Measurements from ENCODE around the gene ZNF543.

The ZNF543 gene

DNA sequence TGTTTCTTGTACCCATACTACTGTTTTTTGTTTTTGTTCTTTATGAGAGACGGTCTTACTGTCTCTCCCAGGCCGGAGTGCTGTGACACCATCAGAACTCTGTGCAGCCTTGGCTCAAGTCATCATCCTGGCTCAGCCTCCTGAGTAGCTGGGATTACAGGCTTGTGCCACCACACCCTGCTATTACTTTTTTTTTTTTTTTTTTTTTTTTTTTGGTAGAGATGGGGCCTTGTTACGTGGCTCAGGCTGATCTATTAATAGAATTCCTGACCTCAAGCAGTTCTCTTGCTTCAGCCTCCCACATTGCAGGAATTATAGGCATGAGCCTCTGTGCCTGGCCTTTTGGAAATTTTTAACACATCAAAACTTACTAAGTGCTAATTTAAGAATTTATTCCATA is 27.9 kb downstream of the ZNF543 start:
- Histone ChIP-seq H3K9me3 (ENCODE audit: insufficient read depth, low read length) (no peaks in the 10 kb centered on the region), H3K4me3 (ENCODE audit: low read length) (no peak overlapping the region), H3K27me3 (ENCODE audit: low read depth, low read length) (no peaks in the 10 kb centered on the region), H3K4me2 (ENCODE audit: low read length) (no peak overlapping the region), H3K4me1 (ENCODE audit: low read length) (peaks cover 16% of the 10 kb centered on the region), H3K79me2 (ENCODE audit: low read length) (peaks cover 21% of the 10 kb centered on the region), H3K36me3 (replicated peaks; ENCODE audit: low read depth, low read length) (peaks cover 3% of the 10 kb centered on the region), H2AFZ (ENCODE audit: low read depth, low read length) (no peak overlapping the region), H3K9ac (ENCODE audit: low read length) (no peak overlapping the region), H3K27ac (ENCODE audit: low read length) (no peak overlapping the region), H4K20me1 (ENCODE audit: insufficient read depth, low read length) (no peaks in the 10 kb centered on the region; the same call in 1 of the 2 replicates)
- TF ChIP-seq EZH2phosphoT487 (IDR thresholded peaks at IDR 0.05; ENCODE audit: low read depth): no peak
- TF ChIP-seq, protein P1, sequence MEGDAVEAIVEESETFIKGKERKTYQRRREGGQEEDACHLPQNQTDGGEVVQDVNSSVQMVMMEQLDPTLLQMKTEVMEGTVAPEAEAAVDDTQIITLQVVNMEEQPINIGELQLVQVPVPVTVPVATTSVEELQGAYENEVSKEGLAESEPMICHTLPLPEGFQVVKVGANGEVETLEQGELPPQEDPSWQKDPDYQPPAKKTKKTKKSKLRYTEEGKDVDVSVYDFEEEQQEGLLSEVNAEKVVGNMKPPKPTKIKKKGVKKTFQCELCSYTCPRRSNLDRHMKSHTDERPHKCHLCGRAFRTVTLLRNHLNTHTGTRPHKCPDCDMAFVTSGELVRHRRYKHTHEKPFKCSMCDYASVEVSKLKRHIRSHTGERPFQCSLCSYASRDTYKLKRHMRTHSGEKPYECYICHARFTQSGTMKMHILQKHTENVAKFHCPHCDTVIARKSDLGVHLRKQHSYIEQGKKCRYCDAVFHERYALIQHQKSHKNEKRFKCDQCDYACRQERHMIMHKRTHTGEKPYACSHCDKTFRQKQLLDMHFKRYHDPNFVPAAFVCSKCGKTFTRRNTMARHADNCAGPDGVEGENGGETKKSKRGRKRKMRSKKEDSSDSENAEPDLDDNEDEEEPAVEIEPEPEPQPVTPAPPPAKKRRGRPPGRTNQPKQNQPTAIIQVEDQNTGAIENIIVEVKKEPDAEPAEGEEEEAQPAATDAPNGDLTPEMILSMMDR (IDR thresholded peaks at IDR 0.05; ENCODE audit: low read depth, low read length): no peak

DNA sequence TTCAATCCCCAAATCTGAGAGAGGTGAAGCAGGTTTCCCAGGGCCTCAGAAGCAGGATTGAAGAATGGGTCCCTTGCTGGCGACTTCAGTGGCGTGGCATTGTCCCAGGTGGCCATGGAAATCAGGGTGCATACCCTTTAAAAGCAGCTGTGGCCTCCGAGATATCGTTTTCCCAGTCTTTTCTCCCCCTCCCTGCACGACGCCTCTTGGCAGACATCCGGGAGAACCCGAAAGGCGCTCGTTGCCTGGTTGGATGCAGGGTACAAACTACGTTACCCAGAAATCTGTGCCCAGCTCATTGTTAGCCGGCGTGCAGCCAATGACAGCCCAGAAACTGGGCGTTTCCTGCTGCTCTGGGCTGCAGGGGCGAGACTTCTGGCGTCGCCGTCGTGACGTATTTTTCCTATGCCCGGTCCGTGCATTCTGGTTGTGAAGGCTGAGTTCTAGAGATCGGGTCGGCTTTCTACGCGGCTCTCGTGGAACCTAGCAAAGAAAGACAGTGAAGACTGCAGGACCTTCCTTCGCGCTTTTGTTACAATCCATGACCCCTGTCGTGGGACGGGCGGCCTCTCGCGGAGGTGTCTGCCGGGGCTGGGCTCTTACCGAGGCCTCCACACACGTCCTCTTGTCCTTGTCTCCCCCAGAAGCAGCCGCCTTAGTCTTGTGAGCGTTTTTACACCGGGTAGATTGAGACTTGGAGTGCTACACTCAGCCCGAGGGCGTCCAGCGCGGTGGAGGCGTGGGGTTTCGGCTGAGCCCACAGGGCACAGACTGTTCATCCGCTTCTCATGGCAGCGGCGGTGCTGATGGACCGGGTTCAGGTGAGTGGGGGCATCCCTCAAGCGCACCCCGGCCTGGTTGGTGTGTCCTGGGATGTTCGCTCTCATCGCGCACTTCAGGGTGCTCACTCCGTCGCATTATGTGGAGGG is 30.9 kb downstream of the ZNF543 start, which contains the start of gene ZNF304:
ZNF304 (plus strand) TSS at position 395 of the 929 bp plus-strand sequence; CDS start at position 789, 394 bp downstream.
- Histone ChIP-seq H3K79me2 (ENCODE audit: low read length) (peaks cover 27% of the 10 kb centered on the region), H3K36me3 (replicated peaks; ENCODE audit: low read depth, low read length) (peaks cover 17% of the 10 kb centered on the region), H3K27ac (ENCODE audit: low read length) (no peak within 1 kb of the TSS), H3K4me1 (ENCODE audit: low read length) (peaks cover 16% of the 10 kb centered on the region), H3K9me3 (ENCODE audit: insufficient read depth, low read length) (no peaks in the 10 kb centered on the region), H3K4me2 (ENCODE audit: low read length) (peak within 1 kb of the TSS; percentile 92), H3K27me3 (ENCODE audit: low read depth, low read length) (no peaks in the 10 kb centered on the region), H3K9ac (ENCODE audit: low read length) (peak within 1 kb of the TSS; percentile 80), H3K4me3 (ENCODE audit: low read length) (peak within 1 kb of the TSS; percentile 93), H4K20me1 (ENCODE audit: insufficient read depth, low read length) (no peaks in the 10 kb centered on the region; the same call in 1 of the 2 replicates), H2AFZ (ENCODE audit: low read depth, low read length) (peak within 1 kb of the TSS; percentile 69)
- TF ChIP-seq, protein P1 (IDR thresholded peaks at IDR 0.05; ENCODE audit: low read depth, low read length): no peak
- TF ChIP-seq EZH2phosphoT487 (IDR thresholded peaks at IDR 0.05; ENCODE audit: low read depth): no peak

DNA sequence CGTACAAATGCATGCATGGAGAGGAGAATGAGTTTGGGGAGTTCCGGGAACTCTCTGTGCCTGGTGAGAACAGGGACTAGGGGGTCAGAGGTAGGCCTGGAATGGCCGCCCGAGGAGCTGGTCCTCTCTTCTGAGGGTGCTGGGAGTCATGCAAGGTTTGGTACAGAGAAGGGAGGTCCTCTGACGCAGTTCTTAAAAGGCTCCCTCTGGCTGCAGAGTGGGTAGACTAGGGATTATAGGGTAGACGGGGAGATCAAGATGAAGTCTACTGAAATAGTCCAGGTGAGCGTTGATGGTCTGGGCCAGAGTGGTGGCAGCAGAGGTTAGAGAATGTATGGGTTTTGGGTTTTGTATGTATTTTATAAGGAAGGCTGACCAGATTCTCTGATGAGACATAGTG is 31.6 kb downstream of the ZNF543 start:
- Histone ChIP-seq H3K4me3 (ENCODE audit: low read length) (peak overlapping the region; percentile 93), H3K9me3 (ENCODE audit: insufficient read depth, low read length) (no peaks in the 10 kb centered on the region), H4K20me1 (ENCODE audit: insufficient read depth, low read length) (no peaks in the 10 kb centered on the region; the same call in 1 of the 2 replicates), H3K27ac (ENCODE audit: low read length) (no peak overlapping the region), H3K4me2 (ENCODE audit: low read length) (peak overlapping the region; percentile 92), H3K79me2 (ENCODE audit: low read length) (peaks cover 27% of the 10 kb centered on the region), H2AFZ (ENCODE audit: low read depth, low read length) (no peak overlapping the region), H3K9ac (ENCODE audit: low read length) (peak overlapping the region; percentile 80), H3K36me3 (replicated peaks; ENCODE audit: low read depth, low read length) (peaks cover 24% of the 10 kb centered on the region), H3K27me3 (ENCODE audit: low read depth, low read length) (no peaks in the 10 kb centered on the region), H3K4me1 (ENCODE audit: low read length) (peaks cover 16% of the 10 kb centered on the region)
- TF ChIP-seq EZH2phosphoT487 (IDR thresholded peaks at IDR 0.05; ENCODE audit: low read depth): no peak
- TF ChIP-seq, protein P1 (IDR thresholded peaks at IDR 0.05; ENCODE audit: low read depth, low read length): no peak

DNA sequence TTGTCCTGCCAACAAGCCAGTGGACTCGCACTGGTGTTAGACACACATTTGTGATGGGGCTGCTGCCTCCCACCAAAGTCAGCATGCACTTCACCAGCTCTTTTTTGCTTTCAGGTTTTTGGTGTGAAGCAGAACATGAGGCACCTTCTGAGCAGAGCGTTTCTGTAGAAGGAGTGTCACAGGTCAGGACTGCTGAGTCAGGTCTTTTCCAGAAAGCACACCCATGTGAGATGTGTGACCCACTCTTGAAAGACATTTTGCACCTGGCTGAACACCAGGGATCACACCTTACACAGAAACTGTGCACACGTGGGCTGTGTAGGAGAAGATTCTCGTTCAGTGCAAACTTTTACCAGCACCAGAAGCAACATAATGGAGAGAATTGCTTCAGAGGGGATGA is 35.6 kb downstream of the ZNF543 start:
- no peak overlapping the region for H3K4me3 ChIP-seq (ENCODE audit: low read length)
- no peaks in the 10 kb centered on the region; the same call in 1 of the 2 replicates for H4K20me1 ChIP-seq (ENCODE audit: insufficient read depth, low read length)
- no peaks in the 10 kb centered on the region for H3K27me3 ChIP-seq (ENCODE audit: low read depth, low read length)
- peaks cover 11% of the 10 kb centered on the region for H3K4me1 ChIP-seq (ENCODE audit: low read length)
- no peak overlapping the region for H3K4me2 ChIP-seq (ENCODE audit: low read length)
- peaks cover 52% of the 10 kb centered on the region for H3K36me3 ChIP-seq (replicated peaks; ENCODE audit: low read depth, low read length)
- no peak for TF ChIP-seq EZH2phosphoT487 (IDR thresholded peaks at IDR 0.05; ENCODE audit: low read depth)
- TF ChIP-seq, protein P1 (IDR thresholded peaks at IDR 0.05; ENCODE audit: low read depth, low read length): no peak
- no peak overlapping the region for H3K9ac ChIP-seq (ENCODE audit: low read length)
- peaks cover 33% of the 10 kb centered on the region for H3K79me2 ChIP-seq (ENCODE audit: low read length)
- no peaks in the 10 kb centered on the region for H3K9me3 ChIP-seq (ENCODE audit: insufficient read depth, low read length)
- no peak overlapping the region for H2AFZ ChIP-seq (ENCODE audit: low read depth, low read length)
- H3K27ac ChIP-seq (ENCODE audit: low read length): no peak overlapping the region

Measured in OCI-LY3 (cell line).